Activated CD8-positive, alpha-beta memory T cell treated with anti-CD3 and anti-CD28 coated beads for 1 hour (primary cell): ENCODE data around the gene SMARCAD1.

ENCODE experiments used
- DNase-seq, 2 donors: peaks; one replicate each; pipeline ENCODE4 v3.0.0-alpha.2; 2020; ENCODE audit warnings: low read depth in 1 of 2; ENCODE audit errors: extremely low read depth in 1 of 2

SMARCAD1 gene, protein sequence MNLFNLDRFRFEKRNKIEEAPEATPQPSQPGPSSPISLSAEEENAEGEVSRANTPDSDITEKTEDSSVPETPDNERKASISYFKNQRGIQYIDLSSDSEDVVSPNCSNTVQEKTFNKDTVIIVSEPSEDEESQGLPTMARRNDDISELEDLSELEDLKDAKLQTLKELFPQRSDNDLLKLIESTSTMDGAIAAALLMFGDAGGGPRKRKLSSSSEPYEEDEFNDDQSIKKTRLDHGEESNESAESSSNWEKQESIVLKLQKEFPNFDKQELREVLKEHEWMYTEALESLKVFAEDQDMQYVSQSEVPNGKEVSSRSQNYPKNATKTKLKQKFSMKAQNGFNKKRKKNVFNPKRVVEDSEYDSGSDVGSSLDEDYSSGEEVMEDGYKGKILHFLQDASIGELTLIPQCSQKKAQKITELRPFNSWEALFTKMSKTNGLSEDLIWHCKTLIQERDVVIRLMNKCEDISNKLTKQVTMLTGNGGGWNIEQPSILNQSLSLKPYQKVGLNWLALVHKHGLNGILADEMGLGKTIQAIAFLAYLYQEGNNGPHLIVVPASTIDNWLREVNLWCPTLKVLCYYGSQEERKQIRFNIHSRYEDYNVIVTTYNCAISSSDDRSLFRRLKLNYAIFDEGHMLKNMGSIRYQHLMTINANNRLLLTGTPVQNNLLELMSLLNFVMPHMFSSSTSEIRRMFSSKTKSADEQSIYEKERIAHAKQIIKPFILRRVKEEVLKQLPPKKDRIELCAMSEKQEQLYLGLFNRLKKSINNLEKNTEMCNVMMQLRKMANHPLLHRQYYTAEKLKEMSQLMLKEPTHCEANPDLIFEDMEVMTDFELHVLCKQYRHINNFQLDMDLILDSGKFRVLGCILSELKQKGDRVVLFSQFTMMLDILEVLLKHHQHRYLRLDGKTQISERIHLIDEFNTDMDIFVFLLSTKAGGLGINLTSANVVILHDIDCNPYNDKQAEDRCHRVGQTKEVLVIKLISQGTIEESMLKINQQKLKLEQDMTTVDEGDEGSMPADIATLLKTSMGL

DNA sequence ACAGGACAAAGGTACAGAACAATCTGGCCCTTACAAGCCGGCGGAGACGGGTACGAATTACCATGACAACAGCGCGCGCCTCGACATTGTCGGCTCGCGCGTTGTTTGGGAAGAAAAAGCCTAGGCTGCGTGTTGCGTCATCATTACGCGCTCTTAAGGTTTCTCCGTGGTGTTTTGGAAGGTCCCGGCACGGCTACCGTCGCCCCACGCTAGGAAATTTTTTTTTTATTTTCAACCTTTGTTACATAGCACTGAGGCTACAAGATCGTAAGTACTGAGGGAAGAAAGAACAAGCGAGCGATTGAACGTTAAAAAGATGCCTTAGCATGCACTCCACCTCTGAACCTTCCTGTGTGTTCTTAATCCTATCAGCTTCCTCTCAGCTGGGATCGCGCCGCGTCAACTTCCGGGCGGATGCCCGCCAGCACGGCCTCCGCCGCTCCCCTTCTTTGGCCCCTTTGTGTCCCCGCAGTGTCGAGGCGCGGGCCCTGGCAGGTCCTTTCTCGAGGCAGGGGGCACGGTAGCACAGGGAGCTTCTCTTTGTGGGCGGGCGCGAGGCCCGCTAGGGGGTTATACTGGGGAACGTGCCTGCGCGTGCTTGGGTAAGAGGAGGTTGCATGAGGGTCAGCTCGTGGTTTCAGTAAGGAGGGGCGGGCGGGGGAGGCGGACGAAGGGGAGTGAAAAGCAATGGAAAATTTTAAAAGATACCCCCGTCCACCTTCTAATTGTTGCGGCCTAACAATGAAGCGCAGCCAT, at the start of gene SMARCAD1:
Gene SMARCAD1, plus strand, starts transcription at position 397 of the 756 bp plus-strand sequence. CDS start 530 bp downstream, outside the sequence.
- peak; percentile 76 to 81 for DNase-seq

DNA sequence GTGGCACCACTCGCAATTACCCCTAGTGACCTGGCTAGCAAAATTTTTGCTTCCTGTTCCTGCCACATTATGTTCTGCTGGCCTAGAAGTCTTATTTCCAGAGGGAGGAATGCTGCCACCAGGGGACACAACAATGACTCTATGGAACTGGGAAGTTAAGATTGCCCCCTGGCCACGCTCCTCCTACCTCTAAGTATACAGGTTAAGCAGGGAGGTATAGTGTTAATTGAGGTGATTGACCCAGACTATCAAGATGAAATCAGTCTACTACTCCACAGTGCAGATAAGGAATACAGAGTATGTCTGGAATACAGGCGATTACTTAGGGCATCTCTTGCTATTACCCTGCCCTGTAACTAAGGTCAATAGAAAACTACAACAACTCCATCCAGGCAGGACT, 48.8 kb upstream of the SMARCAD1 start:
- DNase-seq, result no peak

DNA sequence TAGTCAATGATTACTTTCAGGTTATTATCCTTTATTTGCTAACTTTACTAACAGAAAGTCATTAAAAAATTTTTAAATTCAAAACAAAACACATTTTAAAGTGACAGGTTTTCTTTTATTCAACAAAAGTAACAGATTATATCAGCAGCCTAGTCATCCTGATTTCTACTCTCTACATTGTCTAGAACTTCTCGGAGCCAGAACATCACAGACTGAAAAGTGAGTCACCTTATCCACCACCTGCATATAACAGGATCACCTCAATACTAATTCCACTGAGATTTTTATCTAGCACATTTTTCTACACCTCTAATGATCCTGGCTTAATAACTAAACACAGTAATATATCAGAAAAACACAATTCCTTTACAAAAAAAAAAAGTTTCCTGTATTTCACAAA, 47.9 kb upstream of the SMARCAD1 start:
- no peak for DNase-seq

DNA sequence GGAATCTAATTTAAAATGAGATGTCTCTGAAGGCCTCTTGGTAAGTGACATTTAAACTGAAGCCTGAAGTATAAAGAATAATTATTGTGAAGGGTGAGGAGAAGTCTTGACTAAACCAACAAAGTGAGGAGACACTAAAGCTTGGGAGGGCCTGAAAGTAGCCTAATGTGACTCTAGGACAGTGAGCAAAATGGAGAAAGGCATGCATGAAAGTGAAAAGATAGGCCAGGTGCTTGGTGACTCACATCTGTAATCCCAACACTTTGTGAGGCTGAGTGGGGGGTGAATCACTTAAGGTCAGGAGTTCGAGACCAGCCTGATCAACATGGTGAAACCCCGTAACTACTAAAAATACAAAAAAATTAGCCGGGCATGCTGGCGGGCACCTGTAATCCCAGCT, 46.9 kb upstream of the SMARCAD1 start:
- DNase-seq, result no peak

DNA sequence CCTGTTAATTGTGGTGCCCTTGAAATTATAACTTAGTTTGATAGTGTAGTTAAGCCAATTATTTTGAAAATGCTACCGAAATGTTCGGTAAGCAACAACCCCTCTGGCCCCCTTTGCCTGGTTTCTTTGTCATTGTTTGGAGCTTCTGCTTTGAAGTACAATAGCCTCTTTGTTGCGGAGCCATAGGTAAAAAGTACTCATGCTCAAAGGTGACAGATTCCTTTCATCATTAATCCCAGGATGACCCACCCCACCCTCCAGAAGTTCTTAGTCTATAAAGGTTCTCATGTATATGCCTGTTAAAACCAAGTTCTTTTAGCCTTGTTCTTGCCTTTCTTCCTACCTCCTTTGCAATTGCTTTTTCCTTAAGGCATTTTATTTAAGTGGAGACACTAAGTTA, 42.4 kb upstream of the SMARCAD1 start:
- DNase-seq, result no peak

GRCh38 chr4:94168321-94168720, 39.3 kb upstream of the SMARCAD1 start:
- no peak for DNase-seq

DNA sequence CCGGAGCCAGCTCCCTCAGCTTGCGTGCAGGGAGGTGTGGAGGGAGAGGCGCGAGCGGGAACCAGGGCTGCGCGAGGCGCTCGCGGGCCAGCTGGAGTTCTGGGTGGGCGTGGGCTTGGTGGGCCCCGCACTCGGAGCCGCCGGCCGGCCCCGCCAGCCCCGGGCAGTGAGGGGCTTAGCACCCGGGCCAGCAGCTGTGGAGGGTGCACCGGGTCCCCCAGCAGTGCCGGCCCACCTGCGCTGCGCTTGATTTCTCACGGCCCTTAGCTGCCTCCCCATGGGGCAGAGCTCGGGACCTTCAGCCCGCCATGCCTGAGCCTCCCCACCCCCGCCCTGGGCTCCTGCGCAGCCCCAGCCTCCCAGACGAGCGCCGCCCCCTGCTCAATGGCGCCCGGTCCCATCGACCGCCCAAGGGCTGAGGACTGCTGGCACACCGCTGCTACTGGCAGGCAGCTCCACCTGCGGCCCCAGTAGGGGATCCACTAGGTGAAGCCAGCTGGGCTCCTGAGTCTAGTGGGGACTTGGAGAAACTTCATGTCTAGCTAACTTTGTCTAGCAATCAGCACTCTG, 37.8 kb upstream of the SMARCAD1 start:
- DNase-seq, result no peak

- DNase-seq, result no peak
Observed at GRCh38 chr4:94171616-94172015, 36.0 kb upstream of the SMARCAD1 start.

GRCh38 chr4:94175553-94176261, 32.0 kb upstream of the SMARCAD1 start:
- DNase-seq, result no peak

- DNase-seq, result no peak
Observed at GRCh38 chr4:94177822-94178221, 29.8 kb upstream of the SMARCAD1 start.

DNA sequence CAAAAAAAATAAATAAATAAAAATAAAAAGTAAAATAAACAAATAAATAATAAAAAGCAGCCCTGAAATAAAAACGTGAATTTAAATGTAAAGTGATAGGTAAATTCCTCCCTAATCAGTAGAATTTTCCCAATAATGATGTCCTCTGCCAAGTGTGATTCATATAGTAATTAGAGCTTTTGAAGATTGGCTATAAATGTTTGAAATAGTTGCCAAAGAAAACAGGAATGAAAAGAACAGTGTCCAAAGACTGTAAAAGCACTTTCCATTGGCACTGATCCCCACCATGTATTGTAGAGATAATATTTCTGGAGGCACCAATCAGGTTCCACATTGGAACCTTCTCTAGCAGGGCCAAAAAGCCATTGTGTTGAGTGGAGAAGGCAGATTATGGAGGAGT, 25.9 kb upstream of the SMARCAD1 start:
- no peak for DNase-seq

DNA sequence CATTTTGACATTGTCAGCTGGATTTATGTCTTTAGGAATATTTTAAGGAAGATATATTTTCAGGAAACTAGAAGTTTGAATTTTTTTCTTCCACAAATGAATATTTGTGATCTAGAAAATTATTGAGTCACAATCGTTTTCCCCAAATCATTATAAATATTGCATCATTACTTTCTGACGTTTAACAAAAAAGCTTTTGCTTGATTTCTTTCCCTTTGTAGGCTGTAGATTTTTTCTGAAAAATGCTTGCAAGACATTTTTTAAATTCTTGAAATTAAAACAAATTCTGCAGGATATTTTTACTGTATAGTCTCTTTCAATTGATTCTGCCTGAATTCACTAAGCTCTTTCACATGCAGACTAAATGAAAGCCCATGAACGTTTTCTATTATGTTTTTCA, 4.9 kb upstream of the SMARCAD1 start:
- no peak for DNase-seq

- no peak for DNase-seq
Observed at GRCh38 chr4:94208266-94208665, 601 bp downstream of the SMARCAD1 start.

GRCh38 chr4:94208918-94209317, 1.3 kb downstream of the SMARCAD1 start:
- no peak for DNase-seq

DNA sequence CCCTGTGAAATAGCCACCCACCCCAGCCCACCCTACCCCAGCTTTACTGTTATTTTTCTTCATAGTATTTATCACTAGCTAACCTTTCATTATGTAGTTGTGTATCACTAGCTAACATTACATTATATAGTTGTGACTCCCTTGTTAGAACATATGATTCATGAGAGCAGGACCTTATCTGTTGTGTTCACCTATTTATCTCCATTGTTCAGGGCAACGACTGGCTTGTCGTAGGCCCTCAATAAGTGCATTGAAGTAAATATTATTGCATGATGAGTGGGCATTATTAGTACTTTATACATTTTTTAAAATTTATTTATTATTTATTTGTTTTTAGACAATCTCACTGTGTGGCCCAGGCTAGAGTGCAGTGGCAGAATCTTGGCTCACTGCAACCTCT, 4.2 kb downstream of the SMARCAD1 start:
- no peak for DNase-seq

GRCh38 chr4:94214703-94215319, 7.1 kb downstream of the SMARCAD1 start:
- no peak for DNase-seq

DNA sequence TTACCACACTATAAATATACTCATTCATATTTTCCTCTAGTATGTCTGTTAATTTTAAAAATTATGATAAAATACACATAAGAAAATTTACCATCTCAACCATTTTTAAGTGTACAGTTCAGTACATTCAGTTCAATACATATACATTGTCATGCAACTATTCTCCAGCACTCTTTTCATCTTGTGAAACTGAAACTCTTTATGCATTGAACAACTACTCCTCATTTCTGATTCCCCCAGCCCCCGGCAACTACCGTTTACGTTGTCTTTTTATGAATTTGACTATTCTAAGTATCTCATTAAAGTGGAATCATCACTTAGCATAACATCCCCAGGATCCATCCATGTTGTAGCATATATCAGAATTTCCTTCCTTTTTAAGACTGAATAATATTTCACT, 8.7 kb downstream of the SMARCAD1 start:
- no peak for DNase-seq

- DNase-seq, result no peak
Observed at GRCh38 chr4:94219402-94219801, 11.7 kb downstream of the SMARCAD1 start.

DNA sequence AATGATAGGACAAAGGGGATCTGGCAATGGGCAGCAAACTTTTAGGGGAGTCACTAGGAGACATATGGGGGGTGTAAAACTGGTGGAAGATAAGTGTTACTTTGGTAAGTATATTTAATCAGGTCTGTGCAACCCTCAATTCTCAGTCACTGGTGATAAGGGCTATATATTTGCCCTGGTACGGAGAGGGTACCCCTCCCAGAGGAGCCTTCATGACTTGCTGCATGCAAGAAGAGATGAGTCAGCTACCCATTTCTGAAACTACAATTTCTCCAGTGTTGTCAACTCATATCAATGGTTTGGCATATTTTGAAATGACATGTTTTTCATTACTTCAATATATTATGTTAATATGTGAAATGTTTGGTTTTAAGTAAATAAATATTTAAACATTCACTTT, 14.3 kb downstream of the SMARCAD1 start:
- no peak for DNase-seq

- DNase-seq, result no peak
Observed at GRCh38 chr4:94225449-94225848, 17.8 kb downstream of the SMARCAD1 start.
